NCI-H146 (cell line): Measurements from ENCODE around the gene TIPRL.
"Not testable (repeated sequence)": the region's sequence is repeated elsewhere in the genome, so short reads cannot be mapped to it uniquely, and the experiment has no call there.

ENCODE experiments used
- DNase-seq: peaks from one replicate; lab custom pipeline; 2025; lab: John Stamatoyannopoulos, UW

Gene TIPRL

DNA sequence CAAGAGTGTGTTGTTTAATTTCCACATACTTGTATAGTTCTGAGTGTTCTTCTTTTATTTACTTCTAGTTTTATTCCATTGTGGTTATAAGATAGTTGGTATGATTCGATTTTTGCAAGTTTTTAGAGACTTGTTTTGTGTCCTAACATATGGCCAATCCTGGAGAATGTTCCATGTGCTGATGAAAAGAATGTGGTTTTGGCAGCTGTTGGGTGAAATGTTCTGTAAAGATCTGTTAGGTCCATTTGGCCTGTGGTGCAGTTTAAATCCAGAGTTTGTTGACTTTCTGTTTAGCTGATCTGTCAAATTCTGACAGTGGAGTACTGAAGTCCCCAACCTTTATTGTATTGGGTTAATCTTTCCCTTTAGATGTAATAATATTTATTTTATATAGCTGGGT is 19.5 kb upstream of the TIPRL start:
- no peak for DNase-seq

DNA sequence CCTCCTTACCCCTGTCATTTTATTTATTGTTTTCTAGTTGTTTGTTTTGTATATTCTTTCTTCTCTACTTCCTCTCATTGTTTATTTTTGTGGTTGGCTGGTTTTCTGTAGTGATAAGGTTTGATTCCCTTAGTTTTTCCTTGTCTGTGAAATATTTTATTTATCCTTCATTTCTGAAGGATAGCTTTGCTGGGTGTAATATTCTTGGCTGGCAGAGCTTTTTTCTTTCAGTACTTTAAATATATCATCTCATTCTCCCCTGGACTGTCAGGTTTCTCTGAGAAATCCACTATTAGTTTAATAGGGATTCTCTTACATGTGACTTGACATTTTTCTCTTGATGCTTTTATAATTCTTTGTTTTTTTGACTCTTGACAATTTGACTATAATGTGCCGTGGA is 18.8 kb upstream of the TIPRL start:
- DNase-seq: no peak

DNA sequence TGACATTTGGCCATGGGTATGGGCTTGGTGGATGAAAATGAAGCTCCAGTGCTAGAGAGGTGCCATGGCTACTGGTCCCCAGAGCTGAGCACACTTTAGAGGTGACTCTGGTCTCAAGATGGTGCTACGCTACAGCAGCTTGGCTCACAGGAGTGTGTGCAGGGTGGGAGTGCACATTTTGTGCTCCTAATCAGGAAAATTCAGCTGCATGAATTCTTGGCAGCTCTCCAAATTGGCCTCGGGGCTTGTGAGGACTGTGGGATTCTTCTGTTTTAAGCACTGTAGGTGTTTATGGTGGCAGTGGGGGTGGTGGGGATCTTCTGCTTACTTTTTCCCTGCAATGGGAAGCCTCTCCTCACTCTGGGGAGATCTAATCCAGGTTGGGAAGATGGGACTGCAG is 17.3 kb upstream of the TIPRL start:
- peak; percentile 87 for DNase-seq

- no peak for DNase-seq
Measured at GRCh38 chr1:168163670-168164069, 15.1 kb upstream of the TIPRL start.

DNA sequence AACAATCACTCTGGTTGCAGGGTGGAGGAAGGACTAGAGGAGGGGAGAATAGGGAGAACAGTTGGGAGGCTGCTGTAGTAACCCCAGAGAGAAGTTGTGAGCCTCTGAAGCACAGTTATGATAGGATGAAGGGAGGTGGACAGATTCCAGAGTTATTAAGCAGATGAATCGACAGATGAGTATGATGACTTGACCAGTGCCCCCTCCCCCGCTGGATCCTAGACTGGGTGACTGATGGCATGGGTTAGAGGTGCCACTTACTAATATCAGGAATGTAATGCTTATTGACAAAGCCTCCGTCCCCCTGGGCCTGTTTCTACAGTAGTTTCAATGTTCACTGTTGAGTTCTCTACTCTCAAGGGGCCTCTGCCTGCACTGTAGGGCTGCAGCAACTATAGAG is 14.0 kb upstream of the TIPRL start:
- DNase-seq: no peak

GRCh38 chr1:168167806-168168205 is 11.0 kb upstream of the TIPRL start:
- DNase-seq: no peak

GRCh38 chr1:168170564-168171508 is 7.9 kb upstream of the TIPRL start:
- peak; percentile 45 for DNase-seq

- no peak for DNase-seq
Measured at GRCh38 chr1:168172250-168172915, 6.4 kb upstream of the TIPRL start.

- no peak for DNase-seq
Measured at GRCh38 chr1:168178227-168178637, 530 bp upstream of the TIPRL start.

DNA sequence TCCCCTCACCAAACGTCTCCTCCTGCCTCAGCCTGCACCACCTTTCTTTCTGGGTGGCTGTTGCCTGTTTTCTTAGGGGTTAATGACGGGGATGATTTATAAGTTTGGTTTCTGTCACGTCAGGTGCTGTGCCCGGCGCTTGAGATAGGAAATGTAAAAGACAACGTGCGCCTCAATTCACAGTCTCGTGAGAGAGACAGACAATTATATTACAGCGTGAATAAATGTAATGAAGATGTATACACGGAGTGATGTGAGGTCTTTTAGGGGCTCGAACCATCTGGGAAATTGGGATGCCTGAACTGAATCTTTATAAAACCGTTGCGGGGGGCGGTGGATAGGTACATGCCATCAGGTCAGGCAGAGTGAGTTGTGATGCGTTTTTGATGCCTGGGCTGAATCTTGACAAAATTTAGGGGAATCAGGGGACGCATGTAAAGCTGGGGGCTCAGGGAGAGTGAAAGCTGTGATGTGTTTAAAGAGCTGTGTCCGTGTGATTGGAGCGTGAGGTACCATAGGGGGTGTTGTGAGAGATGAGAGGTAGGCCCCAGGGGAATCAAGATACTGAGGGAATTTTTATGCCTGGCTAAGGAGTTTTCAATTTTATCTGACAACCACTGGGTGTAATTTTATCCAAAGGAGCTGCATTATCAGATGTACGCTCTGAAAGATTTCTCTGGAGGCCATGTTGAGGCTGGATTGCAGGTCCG is 831 bp downstream of the TIPRL start:
- DNase-seq: peak; percentile 35

DNA sequence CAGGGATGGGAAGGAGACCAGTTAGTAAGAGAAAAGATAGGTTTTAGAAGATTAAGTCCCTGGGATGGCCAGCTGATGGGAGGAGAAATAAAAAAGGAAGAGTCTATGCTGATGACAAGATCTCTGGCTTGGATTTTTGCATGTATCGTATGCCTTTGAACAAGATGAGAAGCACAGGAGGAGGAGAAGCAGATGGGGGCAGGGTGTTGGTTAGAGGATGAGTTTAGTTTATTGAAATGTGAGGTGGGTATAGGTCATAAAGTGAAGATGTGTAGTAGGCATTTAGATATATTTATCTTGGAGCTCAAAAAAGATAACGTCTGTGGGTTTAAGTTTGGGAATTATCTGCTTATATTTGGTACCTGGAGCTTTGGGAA is 1.4 kb downstream of the TIPRL start:
- no peak for DNase-seq

- not testable (repeated sequence) for DNase-seq
Measured at GRCh38 chr1:168181063-168181720, 2.4 kb downstream of the TIPRL start.

DNA sequence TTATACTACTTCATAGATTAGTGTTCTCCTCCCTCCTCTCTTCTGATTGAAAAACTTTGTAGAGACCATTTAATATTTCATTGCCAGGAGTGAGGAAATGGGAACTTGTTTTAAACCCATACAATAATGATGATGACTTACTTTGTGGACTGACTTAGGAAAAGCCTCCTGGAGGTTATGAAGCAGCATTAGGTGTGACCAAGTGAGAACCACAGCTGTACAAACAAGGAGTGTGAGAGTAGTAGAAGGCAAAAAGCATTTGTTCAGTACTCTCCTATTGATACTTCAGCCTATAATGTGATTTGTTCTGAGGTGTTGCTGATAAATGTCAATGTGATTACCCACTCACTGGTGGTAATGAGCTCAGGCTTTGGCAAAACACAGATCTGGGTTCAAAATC is 8.4 kb downstream of the TIPRL start:
- DNase-seq: peak; percentile 12

DNA sequence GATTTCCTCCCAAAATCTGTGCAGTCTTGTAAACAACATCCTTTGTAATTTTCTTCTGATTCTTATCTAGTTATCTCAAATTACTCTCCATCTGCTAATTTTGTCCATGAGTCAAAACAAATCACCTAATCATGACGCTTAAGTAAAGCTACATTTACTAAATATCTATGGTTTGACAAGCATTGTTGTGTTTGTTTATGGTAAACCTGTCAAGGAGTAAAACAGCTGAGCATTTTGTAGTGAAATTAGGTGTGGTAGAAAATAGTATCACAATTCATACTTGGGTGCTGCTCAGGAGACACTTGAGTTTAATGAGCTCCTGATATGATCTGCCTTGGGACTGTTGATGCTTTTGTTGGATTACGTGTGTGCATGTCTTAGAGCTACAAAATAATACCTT is 11.6 kb downstream of the TIPRL start:
- DNase-seq: no peak

DNA sequence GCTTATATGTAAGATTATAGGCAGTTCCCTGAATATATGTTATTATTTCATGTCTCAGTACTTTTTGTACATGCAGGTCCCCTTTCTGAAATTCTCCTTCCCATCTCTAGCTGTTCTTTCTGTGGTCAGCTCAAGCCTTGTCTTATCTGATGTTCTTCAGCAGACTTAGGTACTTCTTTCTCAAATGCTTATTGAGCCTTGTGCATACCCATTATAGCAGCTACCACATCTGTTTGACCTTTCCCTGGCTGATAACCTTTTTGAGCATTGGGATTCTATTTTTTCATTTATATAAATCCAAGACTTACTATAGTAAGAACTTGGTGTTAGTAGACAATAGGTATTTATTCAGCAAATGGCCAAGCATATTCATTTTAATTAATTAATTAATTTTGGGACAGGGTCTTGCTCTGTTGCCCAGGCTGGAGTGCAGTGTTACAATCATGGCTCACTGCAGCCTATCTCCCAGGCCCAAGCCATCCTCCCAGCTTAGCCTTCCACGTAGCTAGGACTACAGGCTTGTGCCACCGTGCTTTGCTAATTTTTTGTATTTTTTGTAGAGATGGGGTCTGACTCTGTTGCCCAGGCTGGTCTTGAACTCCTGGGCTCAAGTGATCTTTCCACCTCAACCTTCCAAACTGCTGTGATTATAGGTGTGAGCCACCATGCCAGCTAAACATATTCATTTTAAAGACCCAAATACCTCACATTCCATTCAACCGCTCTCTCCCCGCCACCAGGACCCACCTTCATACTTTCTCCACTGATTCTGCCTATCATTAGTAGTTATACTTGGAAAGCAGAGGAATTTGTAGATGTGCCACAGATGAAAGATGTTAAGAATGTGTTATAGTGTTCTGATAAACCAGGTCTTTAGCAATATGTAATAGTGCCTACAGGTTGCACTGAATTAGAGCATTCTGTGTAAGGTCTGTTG is 16.7 kb downstream of the TIPRL start:
- DNase-seq: no peak

DNA sequence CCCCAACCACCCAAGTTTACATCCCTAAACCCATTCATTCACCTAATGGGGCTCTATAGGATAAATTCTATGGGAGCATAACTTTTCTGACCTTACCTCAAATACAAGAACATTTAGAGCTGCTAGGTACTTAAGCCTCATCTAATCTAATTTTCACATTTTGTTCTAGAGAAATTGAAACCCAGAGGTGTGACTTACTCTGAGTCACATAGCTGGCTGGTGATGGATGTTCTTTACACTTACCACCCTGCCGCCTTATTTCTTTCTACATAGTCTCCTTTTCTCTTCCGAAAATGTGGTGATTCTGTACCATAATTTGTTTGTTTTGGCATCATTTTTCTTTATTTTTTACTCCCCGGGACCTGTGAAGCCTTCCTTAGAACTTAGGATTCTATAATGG is 20.3 kb downstream of the TIPRL start:
- no peak for DNase-seq

DNA sequence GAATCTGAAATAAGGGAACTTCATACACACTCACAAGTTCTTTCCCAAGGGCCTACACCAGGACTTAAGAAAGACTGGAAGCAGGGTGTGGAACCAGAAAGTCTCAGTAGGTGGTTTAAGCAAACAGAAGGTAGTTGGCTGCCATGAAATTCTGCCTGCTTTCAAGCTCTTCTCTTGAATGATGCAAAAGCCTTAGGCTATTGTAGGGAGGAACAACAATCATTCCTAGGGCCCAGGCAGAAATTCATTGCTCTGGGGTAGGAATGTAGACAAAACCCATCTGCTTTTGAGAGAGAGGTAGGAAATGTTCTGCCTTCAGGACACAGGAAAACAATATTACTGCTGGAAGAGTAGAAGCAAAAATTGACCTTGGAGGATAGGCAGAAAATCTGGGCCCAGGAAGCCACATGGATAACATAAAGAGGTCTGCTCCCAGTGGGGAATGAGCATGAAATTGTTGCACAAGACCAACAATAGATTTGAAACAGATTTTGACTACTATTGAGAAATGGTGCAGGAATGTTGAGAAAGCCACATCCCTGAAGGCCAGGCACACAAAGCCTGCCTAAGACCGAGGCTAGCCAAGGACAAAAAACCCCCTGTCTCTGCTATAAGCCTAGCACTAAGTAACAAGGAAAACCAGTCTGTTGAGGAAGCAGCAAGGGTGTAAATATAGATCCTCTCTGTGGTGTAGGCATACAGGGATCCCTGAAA is 24.3 kb downstream of the TIPRL start:
- DNase-seq: no peak

DNA sequence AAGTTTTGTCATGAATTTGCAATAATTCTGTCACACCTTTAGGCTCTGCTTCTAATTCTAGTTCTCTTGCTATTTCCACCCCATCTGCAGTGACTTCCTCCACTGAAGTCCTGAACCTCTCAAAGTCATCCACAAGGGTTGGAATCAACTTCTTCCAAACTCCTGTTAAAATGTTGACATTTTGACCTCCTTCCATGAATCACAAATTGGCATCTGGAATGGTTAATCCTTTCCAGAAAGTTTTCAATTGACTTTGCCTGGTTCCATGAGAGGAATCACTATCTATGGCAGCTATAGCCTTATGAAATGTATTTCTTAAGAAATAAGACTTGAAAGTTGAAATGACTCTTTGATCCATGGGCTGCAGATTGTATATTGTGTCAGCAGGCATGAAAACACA is 27.3 kb downstream of the TIPRL start:
- no peak for DNase-seq

GRCh38 chr1:168207673-168208072 is 28.9 kb downstream of the TIPRL start:
- DNase-seq: not testable (repeated sequence)

GRCh38 chr1:168210312-168210711 is 31.6 kb downstream of the TIPRL start:
- no peak for DNase-seq
